Measurements from ENCODE around the gene PPP2R5C. TPM values are rescaled to one million over a fixed set of nuclear protein-coding genes. Genes with fewer than 3 reads are reported as not detected.

PPP2R5C gene
- total RNA-seq, 3 donors from 2014 or later: 90.5 to 105 (median 102) TPM

DNA sequence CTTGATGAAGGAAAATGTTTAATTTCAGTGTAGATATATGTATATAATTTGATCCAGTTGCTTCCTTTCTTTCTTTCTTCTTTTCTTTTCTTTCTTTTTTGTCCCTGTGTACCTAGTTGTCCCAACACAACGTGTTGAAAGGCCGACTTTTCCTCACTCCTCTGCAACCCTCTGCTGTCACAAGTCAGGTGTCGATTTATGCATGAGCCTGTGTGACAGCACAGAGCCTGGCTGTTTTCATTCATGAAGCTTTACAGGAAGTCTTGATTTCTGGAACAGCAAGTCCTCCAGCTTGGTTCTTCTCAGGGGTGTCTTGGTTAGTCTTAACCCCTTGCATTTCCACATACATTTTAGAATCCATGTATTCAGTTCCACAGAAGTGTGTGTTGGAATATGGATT, 88.1 kb downstream of the PPP2R5C start:
- H3K4me1 ChIP-seq: no peaks in the 10 kb centered on the region
- H3K36me3 ChIP-seq: no peaks in the 10 kb centered on the region
- no peak overlapping the region for H3K27ac ChIP-seq
- DNase-seq (ENCODE audit: low spot score in 2 of 2): no peak
- H3K9me3 ChIP-seq: no peaks in the 10 kb centered on the region
- no peak overlapping the region for H3K4me3 ChIP-seq
- TF ChIP-seq POLR2A (IDR thresholded peaks at IDR 0.05) (no peak), POLR2AphosphoS5 (IDR thresholded peaks at IDR 0.05) (no peak)
- TF ChIP-seq, protein P1, sequence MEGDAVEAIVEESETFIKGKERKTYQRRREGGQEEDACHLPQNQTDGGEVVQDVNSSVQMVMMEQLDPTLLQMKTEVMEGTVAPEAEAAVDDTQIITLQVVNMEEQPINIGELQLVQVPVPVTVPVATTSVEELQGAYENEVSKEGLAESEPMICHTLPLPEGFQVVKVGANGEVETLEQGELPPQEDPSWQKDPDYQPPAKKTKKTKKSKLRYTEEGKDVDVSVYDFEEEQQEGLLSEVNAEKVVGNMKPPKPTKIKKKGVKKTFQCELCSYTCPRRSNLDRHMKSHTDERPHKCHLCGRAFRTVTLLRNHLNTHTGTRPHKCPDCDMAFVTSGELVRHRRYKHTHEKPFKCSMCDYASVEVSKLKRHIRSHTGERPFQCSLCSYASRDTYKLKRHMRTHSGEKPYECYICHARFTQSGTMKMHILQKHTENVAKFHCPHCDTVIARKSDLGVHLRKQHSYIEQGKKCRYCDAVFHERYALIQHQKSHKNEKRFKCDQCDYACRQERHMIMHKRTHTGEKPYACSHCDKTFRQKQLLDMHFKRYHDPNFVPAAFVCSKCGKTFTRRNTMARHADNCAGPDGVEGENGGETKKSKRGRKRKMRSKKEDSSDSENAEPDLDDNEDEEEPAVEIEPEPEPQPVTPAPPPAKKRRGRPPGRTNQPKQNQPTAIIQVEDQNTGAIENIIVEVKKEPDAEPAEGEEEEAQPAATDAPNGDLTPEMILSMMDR (IDR thresholded peaks at IDR 0.05): no peak
- no peaks in the 10 kb centered on the region for H3K27me3 ChIP-seq
- intact Hi-C loops (cut with DNase I; ENCODE audit: low total_unique reads): no loop called here

DNA sequence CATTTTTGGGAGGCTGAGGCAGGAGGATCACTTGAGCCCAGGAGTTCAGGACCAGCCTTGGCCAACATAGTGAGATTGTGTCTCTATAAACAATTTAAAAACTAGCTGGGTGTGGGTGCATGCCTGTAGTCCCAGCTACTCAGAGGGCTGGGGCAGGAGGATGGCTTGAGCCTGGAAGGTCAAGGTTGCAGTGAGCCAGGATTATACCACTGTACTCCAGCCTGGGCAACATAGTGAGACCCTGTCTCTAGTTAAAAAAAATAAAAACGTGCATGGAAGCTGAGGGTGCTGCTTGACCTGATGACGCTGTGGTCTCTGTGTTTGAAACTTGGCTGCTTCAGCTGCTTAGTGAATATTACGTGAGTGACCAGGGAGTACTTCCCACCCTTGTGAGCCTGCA, 89.7 kb downstream of the PPP2R5C start:
- TF ChIP-seq POLR2A (IDR thresholded peaks at IDR 0.05) (no peak), POLR2AphosphoS5 (IDR thresholded peaks at IDR 0.05) (no peak)
- TF ChIP-seq, protein P1 (IDR thresholded peaks at IDR 0.05): no peak
- no peak for DNase-seq (ENCODE audit: low spot score in 2 of 2)
- Histone ChIP-seq H3K9me3 (no peaks in the 10 kb centered on the region), H3K4me3 (no peak overlapping the region), H3K36me3 (no peaks in the 10 kb centered on the region), H3K27ac (no peak overlapping the region), H3K27me3 (no peaks in the 10 kb centered on the region), H3K4me1 (no peaks in the 10 kb centered on the region)
- intact Hi-C loops (cut with DNase I; ENCODE audit: low total_unique reads): no loop called here

DNA sequence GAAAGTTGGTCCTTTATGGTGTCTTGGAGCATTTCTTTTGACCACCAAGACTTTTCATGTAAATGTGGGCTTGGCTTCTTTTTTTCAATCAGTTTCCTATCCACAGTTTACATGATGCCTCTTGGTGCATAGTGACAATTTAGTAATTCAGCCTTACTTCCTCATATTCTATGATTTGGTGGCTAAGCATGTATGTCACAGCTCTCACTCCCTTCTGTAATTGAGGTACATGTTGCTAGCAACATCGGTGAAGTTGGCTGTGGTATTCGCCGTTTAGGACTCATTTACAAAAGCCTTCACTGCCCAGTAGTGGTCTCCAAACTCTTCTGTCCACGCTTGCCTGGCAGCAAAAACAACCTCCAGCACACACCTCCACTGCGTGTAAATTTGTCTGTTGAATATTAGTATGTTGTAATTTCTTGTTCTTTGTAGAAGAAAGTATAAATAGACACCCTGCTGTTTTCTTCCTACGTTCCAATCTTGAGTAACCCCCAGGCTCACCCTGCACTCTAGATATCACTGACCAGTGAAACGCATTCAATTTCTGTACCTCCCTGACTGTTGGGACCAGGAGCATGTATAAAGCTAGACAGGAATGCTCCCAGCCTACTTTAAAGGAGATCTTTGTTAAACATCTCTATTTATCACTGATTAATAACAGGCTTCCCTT, 90.4 kb downstream of the PPP2R5C start:
- H3K4me1 ChIP-seq: no peaks in the 10 kb centered on the region
- TF ChIP-seq POLR2A (IDR thresholded peaks at IDR 0.05): no peak
- no peaks in the 10 kb centered on the region for H3K36me3 ChIP-seq
- H3K4me3 ChIP-seq: no peak overlapping the region
- no peak for DNase-seq (ENCODE audit: low spot score in 2 of 2)
- H3K9me3 ChIP-seq: no peaks in the 10 kb centered on the region
- H3K27ac ChIP-seq: no peak overlapping the region
- no peaks in the 10 kb centered on the region for H3K27me3 ChIP-seq
- intact Hi-C loops (cut with DNase I; ENCODE audit: low total_unique reads): no loop called here

DNA sequence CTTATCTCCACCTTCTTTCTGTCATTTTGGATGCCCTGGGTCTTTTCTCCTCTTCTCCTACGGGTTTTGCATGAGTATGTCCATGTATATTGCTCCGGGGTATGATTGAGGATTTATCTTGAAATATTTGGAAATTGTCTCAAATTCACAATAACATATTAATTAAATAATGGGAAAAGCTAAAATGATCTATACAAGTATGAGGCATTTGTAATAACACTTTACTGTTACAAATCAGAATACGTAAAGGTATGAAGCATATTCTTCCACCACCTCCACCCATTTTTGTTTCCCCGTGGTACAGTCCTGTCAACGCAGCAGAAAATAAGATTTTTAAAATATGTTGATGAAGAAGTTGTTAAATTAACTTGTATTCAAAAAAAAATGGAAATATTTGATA, 91.3 kb downstream of the PPP2R5C start:
- Histone ChIP-seq H3K36me3 (no peaks in the 10 kb centered on the region), H3K4me1 (no peaks in the 10 kb centered on the region), H3K27me3 (no peaks in the 10 kb centered on the region), H3K9me3 (no peaks in the 10 kb centered on the region), H3K27ac (no peak overlapping the region), H3K4me3 (no peak overlapping the region)
- intact Hi-C loops (cut with DNase I; ENCODE audit: low total_unique reads): no loop called here
- no peak for DNase-seq (ENCODE audit: low spot score in 2 of 2)
- TF ChIP-seq, protein P1 (IDR thresholded peaks at IDR 0.05): no peak

DNA sequence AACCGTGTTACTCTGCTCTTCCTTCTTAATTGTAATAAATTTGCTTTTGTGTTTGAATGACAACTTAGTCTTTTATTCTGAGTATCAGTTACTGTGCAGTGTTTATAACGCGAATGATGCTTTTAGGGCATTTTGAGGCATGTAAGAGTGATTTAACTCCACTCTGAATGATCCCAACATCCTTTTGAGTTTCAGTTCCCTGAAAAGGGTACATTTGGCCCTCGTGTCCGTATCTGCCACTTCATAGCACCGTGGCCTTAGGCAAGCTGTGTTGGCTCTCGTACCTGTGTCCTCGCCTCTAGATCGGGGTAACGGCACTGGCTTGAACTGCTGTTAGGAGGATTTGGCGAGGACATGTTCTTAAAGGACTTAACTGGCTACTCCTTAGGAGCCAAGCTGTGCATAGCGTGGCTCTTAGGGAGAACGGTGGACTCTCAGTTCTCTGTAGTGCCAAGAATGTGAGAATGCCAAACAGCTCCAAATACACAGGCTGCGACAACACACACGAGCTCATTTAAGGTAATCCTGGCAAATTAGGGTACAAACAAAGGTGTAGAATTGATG, 92.0 kb downstream of the PPP2R5C start:
- Histone ChIP-seq H3K27me3 (no peaks in the 10 kb centered on the region), H3K36me3 (no peaks in the 10 kb centered on the region), H3K4me1 (no peaks in the 10 kb centered on the region), H3K4me3 (no peak overlapping the region), H3K9me3 (no peaks in the 10 kb centered on the region), H3K27ac (no peak overlapping the region)
- intact Hi-C loops (cut with DNase I; ENCODE audit: low total_unique reads): no loop called here
- TF ChIP-seq POLR2AphosphoS5 (IDR thresholded peaks at IDR 0.05) (no peak), POLR2A (IDR thresholded peaks at IDR 0.05) (no peak)
- TF ChIP-seq, protein P1 (IDR thresholded peaks at IDR 0.05): no peak
- no peak for DNase-seq (ENCODE audit: low spot score in 2 of 2)
